IMR-90 (cell line): ENCODE results near the gene UBR1. TPM values are rescaled to one million over a fixed set of nuclear protein-coding genes. Genes with fewer than 3 reads are reported as not detected.

Experiments
- ATAC-seq: fragments of 200-7000 bp; cut with Tn5 transposase; 2 replicates; pipeline ENCODE4 v1.9.1; 2020; ENCODE audit warnings: low read depth, mild to moderate bottlenecking, moderate library complexity
- BruUV-seq: library from RNA; stranded (reverse); fragments of 400-500 nt; replicated peaks from 2 replicates; lab custom pipeline; 2021; lab: Mats Ljungman, UMichigan
- CTCF ChIA-PET: fragments of 300-600 bp; formaldehyde crosslinking; extraction: SDS; loops from one replicate; lab custom pipeline; 2021; ENCODE audit warnings: antibody characterized with exemption; lab: Yijun Ruan, JAX
- POLR2A ChIA-PET: fragments of 300-600 bp; sonication (Branson Sonifier 250); formaldehyde crosslinking; loops from one replicate; lab custom pipeline; 2022; ENCODE audit warnings: antibody characterized with exemption; ENCODE audit not compliant: unreplicated experiment; lab: Charles Lee
- DNase-seq: peaks from one replicate; pipeline ENCODE4 v3.0.0; 2013
- H2AFZ ChIP-seq: replicated peaks from 2 replicates; pipeline ENCODE3; 2013; ENCODE audit warnings: low read length, mild to moderate bottlenecking; ENCODE audit not compliant: poor library complexity
- H2AK5ac ChIP-seq: 2 replicates; pipeline ENCODE4 v1.6.1; 2013; ENCODE audit warnings: low read depth, low read length, inconsistent platforms
- H2AK9ac ChIP-seq: replicated peaks from 2 replicates; pipeline ENCODE3; 2013; ENCODE audit warnings: mild to moderate bottlenecking, low read depth, low read length, moderate library complexity; ENCODE audit not compliant: poor library complexity
- H2BK120ac ChIP-seq: 2 replicates; pipeline ENCODE4 v1.6.1; 2013; ENCODE audit warnings: low read depth, low read length, inconsistent platforms
- H2BK15ac ChIP-seq: 3 replicates; pipeline ENCODE4 v1.6.1; 2013; ENCODE audit warnings: low read depth, low read length, inconsistent platforms
- H2BK20ac ChIP-seq: 2 replicates; pipeline ENCODE4 v1.6.1; 2013; ENCODE audit warnings: low read depth, mild to moderate bottlenecking, inconsistent platforms, low read length, moderate library complexity
- H2BK5ac ChIP-seq: 2 replicates; pipeline ENCODE4 v1.6.1; 2013; ENCODE audit warnings: mild to moderate bottlenecking, low read depth, low read length, inconsistent platforms; ENCODE audit not compliant: poor library complexity, severe bottlenecking
- H3K14ac ChIP-seq: replicated peaks from 2 replicates; pipeline ENCODE4 v1.6.1; 2013; ENCODE audit warnings: low read depth, low read length, inconsistent platforms
- H3K18ac ChIP-seq: 2 replicates; pipeline ENCODE4 v1.6.1; 2013; ENCODE audit warnings: low read depth, low read length, control low read depth
- H3K23ac ChIP-seq: 2 replicates; pipeline ENCODE4 v1.6.1; 2013; ENCODE audit warnings: low read depth, low read length, inconsistent platforms
- H3K27ac ChIP-seq: 2 replicates; pipeline ENCODE4 v1.5.1; 2013; ENCODE audit warnings: mild to moderate bottlenecking, control low read depth, low read length; ENCODE audit not compliant: insufficient read depth
- H3K27me3 ChIP-seq: 2 replicates; pipeline ENCODE4 v1.6.1; 2013; ENCODE audit warnings: low read length; ENCODE audit not compliant: control insufficient read depth, insufficient read depth
- H3K36me3 ChIP-seq: 2 replicates; pipeline ENCODE4 v1.6.1; 2013; ENCODE audit warnings: low read length, mixed read lengths; ENCODE audit not compliant: control insufficient read depth, insufficient read depth
- H3K4ac ChIP-seq: 2 replicates; pipeline ENCODE4 v1.6.1; 2013; ENCODE audit warnings: low read depth, low read length, inconsistent platforms
- H3K4me1 ChIP-seq: 2 replicates; pipeline ENCODE4 v1.6.1; 2013; ENCODE audit warnings: low read length, mixed read lengths; ENCODE audit not compliant: control insufficient read depth, insufficient read depth
- H3K4me2 ChIP-seq: 2 replicates; pipeline ENCODE4 v1.6.1; 2013; ENCODE audit warnings: low read depth, mild to moderate bottlenecking, control low read depth, low read length, moderate library complexity
- H3K4me3 ChIP-seq: 2 replicates; pipeline ENCODE4 v1.5.1; 2013; ENCODE audit warnings: low read depth, mild to moderate bottlenecking, control low read depth, low read length, moderate library complexity; ENCODE audit not compliant: insufficient read depth
- H3K56ac ChIP-seq: 2 replicates; pipeline ENCODE4 v1.6.1; 2013; ENCODE audit warnings: low read length, inconsistent platforms; ENCODE audit not compliant: insufficient read depth; ENCODE audit errors: extremely low read depth
- H3K79me1 ChIP-seq, 2 experiments: 2 replicates each; pipeline ENCODE4 v1.6.1; 2013; ENCODE audit warnings: low read length in 2 of 2, inconsistent platforms in 1 of 2, low read depth in 1 of 2
- H3K9ac ChIP-seq: 2 replicates; pipeline ENCODE4 v1.6.1; 2013; ENCODE audit warnings: low read depth, low read length, control low read depth
- H3K9me1 ChIP-seq: 2 replicates; pipeline ENCODE4 v1.6.1; 2013; ENCODE audit warnings: low read length, inconsistent platforms; ENCODE audit not compliant: insufficient read depth
- H3K9me3 ChIP-seq: 2 replicates; pipeline ENCODE4 v1.6.1; 2013; ENCODE audit warnings: low read length; ENCODE audit not compliant: control insufficient read depth, insufficient read depth
- H4K20me1 ChIP-seq: 2 replicates; pipeline ENCODE4 v1.6.1; 2013; ENCODE audit warnings: low read length, inconsistent platforms; ENCODE audit not compliant: insufficient read depth
- H4K5ac ChIP-seq: 2 replicates; pipeline ENCODE4 v1.6.1; 2013; ENCODE audit warnings: mild to moderate bottlenecking, low read depth, low read length, control low read depth
- H4K8ac ChIP-seq, 2 experiments: 2 replicates each; pipeline ENCODE4 v1.6.1; 2013; ENCODE audit warnings: low read depth in 2 of 2, low read length in 2 of 2, control low read depth in 1 of 2, inconsistent platforms in 1 of 2
- H4K91ac ChIP-seq: 2 replicates; pipeline ENCODE4 v1.6.1; 2013; ENCODE audit warnings: low read depth, low read length, inconsistent platforms; ENCODE audit not compliant: insufficient read depth
- MXI1 ChIP-seq: IDR thresholded peaks from 2 replicates; pipeline ENCODE4 v1.6.1; 2012; ENCODE audit warnings: low read depth, mild to moderate bottlenecking, low read length, moderate library complexity, borderline replicate concordance
- WGBS, 2 experiments: methylation state at CpG; one replicate each; pipeline versions ENCODE4 v1.1.5 to v1.1.7; 2013; ENCODE audit warnings: missing lambda C conversion rate in 2 of 2; ENCODE audit not compliant: insufficient read length in 1 of 2; ENCODE audit errors: extremely low coverage in 2 of 2; 5-methylcytosine and 5-hydroxymethylcytosine counted together
- dilution Hi-C: fragments of 300-500 bp; cut with HindIII; formaldehyde crosslinking; loops from one replicate; pipeline ENCODE4 v1.14.3; 2018; ENCODE audit warnings: low sequenced_read_pairs; ENCODE audit not compliant: unreplicated experiment
- in situ Hi-C: fragments of 300-500 bp; cut with MboI; formaldehyde crosslinking; loops from 3 replicates; pipeline ENCODE4 v1.14.3; 2019; ENCODE audit warnings: low sequenced_read_pairs, inconsistent platforms, mixed read lengths
- intact Hi-C: fragments of 100-400 bp; cut with micrococcal nuclease; formaldehyde crosslinking; loops from 2 replicates; pipeline ENCODE4 v1.10.0; 2022
- polyA plus RNA-seq, 3 experiments: library from polyadenylated mRNA; depleted of rRNA; stranded (reverse); fragments of >200 nt; gene quantifications; 2 replicates each; pipeline ENCODE4 v1.2.3, GENCODE V29; 2012; ENCODE audit warnings: low replicate concordance in 1 of 3
- total RNA-seq: library from RNA; depleted of rRNA; stranded (reverse); fragments of >200 nt; gene quantifications from 2 replicates; pipeline ENCODE4 v1.2.3, GENCODE V29; 2012

UBR1 gene
- total and polyA plus RNA-seq, 2 of the 4 experiments (the other 2 are of a cell fraction) = 6.5 to 30.1 TPM

DNA sequence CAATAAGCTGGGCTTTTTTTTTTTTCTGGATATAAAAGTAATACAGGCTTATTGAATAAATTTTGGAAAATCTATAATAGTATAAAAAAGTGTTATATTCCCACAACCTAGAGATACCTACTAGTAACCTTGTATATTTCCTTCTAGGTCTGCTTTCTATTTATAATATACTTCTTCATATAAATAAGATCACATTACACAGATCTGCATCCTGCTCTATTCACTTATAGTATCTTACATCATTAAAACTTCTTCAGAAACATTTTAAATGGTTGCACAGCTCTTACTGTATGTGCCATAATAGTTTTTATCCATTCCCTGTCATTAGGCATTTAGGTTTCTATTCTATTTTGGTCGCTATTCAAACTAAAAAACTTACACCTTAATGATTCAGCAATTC lies 98.3 kb downstream of the UBR1 start:
- Histone ChIP-seq H3K4me2 (no peak overlapping the region), H3K36me3 (peaks cover 33% of the 10 kb centered on the region), H2BK120ac (no peak overlapping the region), H2BK15ac (no peak overlapping the region), H3K4me3 (no peak overlapping the region), H4K91ac (no peak overlapping the region), H2BK5ac (no peak overlapping the region), H3K9ac (no peak overlapping the region), H2AK5ac (no peak overlapping the region), H4K5ac (no peak overlapping the region), H3K27me3 (no peaks in the 10 kb centered on the region), H3K18ac (no peak overlapping the region), H3K79me1 (no peaks in the 10 kb centered on the region), H3K27ac (no peak overlapping the region), H3K14ac (no peak overlapping the region), H4K20me1 (no peaks in the 10 kb centered on the region), H3K4me1 (no peaks in the 10 kb centered on the region), H3K23ac (no peak overlapping the region), H3K9me1 (no peaks in the 10 kb centered on the region), H2AK9ac (no peak overlapping the region), H3K4ac (no peak overlapping the region), H4K8ac (no peak overlapping the region), H3K9me3 (no peaks in the 10 kb centered on the region), H2AFZ (no peak overlapping the region), H2BK20ac (no peak overlapping the region), H3K56ac (no peak overlapping the region)
- in situ Hi-C loops (no loop called here), dilution Hi-C loops (no loop called here), intact Hi-C loops (no loop called here)
- WGBS, 2 experiments = no CpG with 5 or more reads among the region's 1 CpG
- TF ChIP-seq MXI1 = no peak
- DNase-seq (no peak), ATAC-seq (no peak)
- ChIA-PET CTCF (interaction anchor here (0.6 to 0.8 kb wide), 2 partner anchors 8 to 805 kb away, joined by 3 read pairs; no protein-coding TSS in a partner anchor), POLR2A (no interaction called here)
- BruUV-seq = no TSS peak
